Psoas muscle (tissue), 8 donors: ENCODE results near the gene GRIN2D. TPM values are rescaled to one million over a fixed set of nuclear protein-coding genes. Genes with fewer than 3 reads are reported as not detected.
A peak's percentile ranks its signal among the peaks of the same experiment; 100 is the strongest.

ENCODE experiments used
- ATAC-seq, 4 donors: fragments of 200-7000 bp; cut with Tn5 transposase; one replicate each; pipeline ENCODE4 v1.9.1; 2020; ENCODE audit warnings: moderate library complexity in 3 of 4, mild to moderate bottlenecking in 2 of 4
- DNase-seq, 2 donors: peaks; one replicate each; pipeline ENCODE4 v3.0.0-alpha.2; 2020
- H3K27ac ChIP-seq: fragments of 200-600 bp; one replicate; pipeline ENCODE4 v1.8.0; 2022
- H3K27me3 ChIP-seq, 3 donors: fragments of 200-600 bp in 1 of 3; one replicate each; pipeline versions ENCODE4 v1.6.1 to v1.8.0; 2013 to 2022; ENCODE audit warnings: low read length in 2 of 3, mild to moderate bottlenecking in 2 of 3, moderate library complexity in 1 of 3; ENCODE audit not compliant: insufficient read depth in 3 of 3
- H3K36me3 ChIP-seq, 2 donors: fragments of 200-600 bp in 1 of 2; one replicate each; pipeline versions ENCODE4 v1.6.1 to v1.8.0; 2013 to 2022; ENCODE audit warnings: low read depth in 1 of 2, mild to moderate bottlenecking in 1 of 2, moderate library complexity in 1 of 2; ENCODE audit not compliant: insufficient read depth in 1 of 2
- H3K4me1 ChIP-seq: fragments of 200-600 bp; one replicate; pipeline ENCODE4 v1.8.0; 2022
- H3K4me3 ChIP-seq: fragments of 200-600 bp; one replicate; pipeline ENCODE4 v1.8.0; 2022; ENCODE audit warnings: mild to moderate bottlenecking
- H3K9me3 ChIP-seq: fragments of 200-600 bp; one replicate; pipeline ENCODE4 v1.8.0; 2022
- WGBS, 3 donors: extraction: QIAGEN DNeasy Blood & Tissue Kit; methylation state at CpG; one replicate each; pipeline versions ENCODE4 v1.1.6 to v1.1.7; 2013; 5-methylcytosine and 5-hydroxymethylcytosine counted together
- intact Hi-C, 2 donors: fragments of 100-400 bp; cut with DNase I; formaldehyde crosslinking; loops; one replicate each; pipeline versions ENCODE4 v1.11.0 to v1.14.2; 2022
- polyA plus RNA-seq, 3 donors: library from polyadenylated mRNA; stranded (reverse); fragments of 200-250 nt; gene quantifications; one replicate each; pipeline ENCODE4 v1.2.3, GENCODE V29; 2013
- total RNA-seq, 4 donors: library from RNA; stranded (reverse); fragmentation: NEBNext Ultra II Directional in 2 of 4; extraction: Animal tissue kit (Norgen Biotek cat#: 25700) in 2 of 4; gene quantifications; one replicate each; pipeline versions ENCODE4 v1.2.1 to v1.2.4, GENCODE V29; 2021 to 2023
- TF ChIP-seq, protein P1 (sequence below): fragments of 200-600 bp; IDR thresholded peaks from one replicate; pipeline ENCODE4 v1.8.0; 2022; ENCODE audit warnings: antibody characterized with exemption
- donor health status: healthy with polysubstance abuse.
- donor health status: DM: no; HTN: no; CAD: no; lungs with moderate emphysema.
- donor health status: Bipolar disorder and iron deficiency.
- donor health status: healthy.
- donor health status: DM: yes; HTN: yes; CAD: no.
- donor health status: DM: no; HTN: no; CAD: no.
- donor health status: DM: no; HTN: no; CAD: no.
- donor health status: DM: yes; HTN: yes; CAD: no.

Gene GRIN2D
- total and polyA plus RNA-seq, 7 donors, result 0.03 to 0.21 (median 0.04) TPM

DNA sequence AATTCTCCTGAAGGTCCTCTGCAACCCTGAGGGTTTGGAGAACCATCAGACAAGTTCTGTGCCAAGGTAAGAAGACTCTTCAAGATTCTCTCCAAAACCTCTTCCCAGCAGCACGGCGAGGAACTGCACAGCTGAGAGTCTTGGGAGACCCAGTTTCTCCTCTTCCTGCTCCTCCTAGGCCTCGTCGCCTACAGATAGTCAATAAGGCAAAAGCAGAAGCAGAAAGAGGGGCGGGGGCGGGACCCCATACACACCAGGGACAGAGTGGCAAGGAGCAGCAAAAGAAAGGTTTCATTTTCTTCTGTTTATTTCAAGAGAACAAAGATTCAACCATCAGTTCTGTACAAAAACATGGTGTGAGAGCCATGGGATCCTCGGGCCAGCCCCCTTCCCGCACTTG, 11.2 kb upstream of the GRIN2D start:
- Histone ChIP-seq H3K36me3 (peaks cover 2 to 70% of the 10 kb centered on the region in 2 donors), H3K4me3 (no peak overlapping the region), H3K27me3 (no peaks in the 10 kb centered on the region), H3K9me3 (no peaks in the 10 kb centered on the region), H3K27ac (no peak overlapping the region), H3K4me1 (no peaks in the 10 kb centered on the region)
- intact Hi-C loops, result no loop called here
- 90 to 91% (median 91%) methylated on average over 8 of the region's 8 CpGs for WGBS, 3 donors
- no peak for ATAC-seq
- TF ChIP-seq, protein P1, sequence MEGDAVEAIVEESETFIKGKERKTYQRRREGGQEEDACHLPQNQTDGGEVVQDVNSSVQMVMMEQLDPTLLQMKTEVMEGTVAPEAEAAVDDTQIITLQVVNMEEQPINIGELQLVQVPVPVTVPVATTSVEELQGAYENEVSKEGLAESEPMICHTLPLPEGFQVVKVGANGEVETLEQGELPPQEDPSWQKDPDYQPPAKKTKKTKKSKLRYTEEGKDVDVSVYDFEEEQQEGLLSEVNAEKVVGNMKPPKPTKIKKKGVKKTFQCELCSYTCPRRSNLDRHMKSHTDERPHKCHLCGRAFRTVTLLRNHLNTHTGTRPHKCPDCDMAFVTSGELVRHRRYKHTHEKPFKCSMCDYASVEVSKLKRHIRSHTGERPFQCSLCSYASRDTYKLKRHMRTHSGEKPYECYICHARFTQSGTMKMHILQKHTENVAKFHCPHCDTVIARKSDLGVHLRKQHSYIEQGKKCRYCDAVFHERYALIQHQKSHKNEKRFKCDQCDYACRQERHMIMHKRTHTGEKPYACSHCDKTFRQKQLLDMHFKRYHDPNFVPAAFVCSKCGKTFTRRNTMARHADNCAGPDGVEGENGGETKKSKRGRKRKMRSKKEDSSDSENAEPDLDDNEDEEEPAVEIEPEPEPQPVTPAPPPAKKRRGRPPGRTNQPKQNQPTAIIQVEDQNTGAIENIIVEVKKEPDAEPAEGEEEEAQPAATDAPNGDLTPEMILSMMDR, result no peak
- DNase-seq, result no peak

DNA sequence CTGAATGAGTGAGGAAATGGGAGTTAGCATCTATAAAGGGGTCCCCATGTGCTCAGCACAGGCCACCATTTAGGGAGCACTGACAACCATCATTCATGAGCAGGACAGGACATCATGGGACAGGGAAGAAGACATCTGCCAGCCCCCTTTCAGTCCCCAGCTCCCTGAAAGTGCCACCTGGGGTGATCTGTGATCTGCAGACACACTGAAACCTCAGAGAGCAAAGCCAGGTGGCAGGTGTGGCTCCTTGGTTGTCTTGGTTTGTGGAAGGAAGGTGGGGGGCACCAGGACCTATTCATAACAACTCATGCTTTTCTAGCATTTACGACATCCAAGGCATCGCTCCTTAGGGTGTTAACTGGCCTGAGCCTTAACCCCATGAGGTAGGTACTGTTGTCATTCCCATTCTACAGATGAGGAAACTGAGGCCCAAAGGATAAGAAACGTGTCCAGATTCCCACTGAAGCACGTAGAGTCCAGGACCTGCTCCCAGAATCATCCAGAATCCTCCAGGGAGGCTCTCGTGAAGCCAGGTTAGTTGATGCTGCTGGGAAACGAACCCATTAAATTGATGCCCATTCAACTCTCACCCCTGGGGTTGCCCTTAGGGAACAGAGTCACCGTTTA, 7.9 kb upstream of the GRIN2D start:
- H3K27me3 ChIP-seq, result no peaks in the 10 kb centered on the region
- ATAC-seq, result no peak
- WGBS, 3 donors, result 82 to 90% (median 89%) methylated on average over 7 of the region's 7 CpGs

DNA sequence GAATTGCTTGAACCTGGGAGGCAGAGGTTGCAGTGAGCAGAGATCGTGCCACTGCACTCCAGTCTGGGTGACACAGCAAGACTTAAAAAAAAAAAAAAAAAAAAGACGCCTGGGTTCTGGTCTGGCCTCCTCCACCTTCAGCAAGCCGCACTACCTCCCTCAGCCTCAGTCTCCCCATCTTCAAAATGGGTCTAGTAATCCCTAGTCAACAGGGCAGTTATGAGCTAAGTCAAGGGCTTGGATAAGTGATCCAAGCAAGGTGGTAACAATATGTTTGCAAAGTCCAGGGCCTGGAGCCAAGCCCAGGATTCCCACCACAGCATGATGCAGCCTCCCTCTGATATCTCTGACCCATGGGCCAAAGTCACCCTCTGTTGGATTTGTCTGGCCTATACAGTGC, 6.5 kb upstream of the GRIN2D start:
- no peak for ATAC-seq
- Histone ChIP-seq H3K4me3 (no peak overlapping the region), H3K27me3 (no peaks in the 10 kb centered on the region), H3K4me1 (no peaks in the 10 kb centered on the region), H3K9me3 (no peaks in the 10 kb centered on the region), H3K27ac (no peak overlapping the region), H3K36me3 (peaks cover 0 to 76% of the 10 kb centered on the region in 2 donors)
- intact Hi-C loops, result no loop called here
- TF ChIP-seq, protein P1, result no peak
- DNase-seq, result no peak
- 86 to 100% (median 93%) methylated on average over 3 of the region's 3 CpGs for WGBS, 3 donors

More for the DNA sequence above, 7.9 kb upstream of the GRIN2D start:
- TF ChIP-seq, protein P1, result no peak
- Histone ChIP-seq H3K36me3 (peaks cover 2 to 87% of the 10 kb centered on the region in 2 donors), H3K4me1 (no peaks in the 10 kb centered on the region), H3K27ac (no peak overlapping the region), H3K9me3 (no peaks in the 10 kb centered on the region), H3K4me3 (no peak overlapping the region)
- intact Hi-C loops, result no loop called here
- DNase-seq, result no peak

DNA sequence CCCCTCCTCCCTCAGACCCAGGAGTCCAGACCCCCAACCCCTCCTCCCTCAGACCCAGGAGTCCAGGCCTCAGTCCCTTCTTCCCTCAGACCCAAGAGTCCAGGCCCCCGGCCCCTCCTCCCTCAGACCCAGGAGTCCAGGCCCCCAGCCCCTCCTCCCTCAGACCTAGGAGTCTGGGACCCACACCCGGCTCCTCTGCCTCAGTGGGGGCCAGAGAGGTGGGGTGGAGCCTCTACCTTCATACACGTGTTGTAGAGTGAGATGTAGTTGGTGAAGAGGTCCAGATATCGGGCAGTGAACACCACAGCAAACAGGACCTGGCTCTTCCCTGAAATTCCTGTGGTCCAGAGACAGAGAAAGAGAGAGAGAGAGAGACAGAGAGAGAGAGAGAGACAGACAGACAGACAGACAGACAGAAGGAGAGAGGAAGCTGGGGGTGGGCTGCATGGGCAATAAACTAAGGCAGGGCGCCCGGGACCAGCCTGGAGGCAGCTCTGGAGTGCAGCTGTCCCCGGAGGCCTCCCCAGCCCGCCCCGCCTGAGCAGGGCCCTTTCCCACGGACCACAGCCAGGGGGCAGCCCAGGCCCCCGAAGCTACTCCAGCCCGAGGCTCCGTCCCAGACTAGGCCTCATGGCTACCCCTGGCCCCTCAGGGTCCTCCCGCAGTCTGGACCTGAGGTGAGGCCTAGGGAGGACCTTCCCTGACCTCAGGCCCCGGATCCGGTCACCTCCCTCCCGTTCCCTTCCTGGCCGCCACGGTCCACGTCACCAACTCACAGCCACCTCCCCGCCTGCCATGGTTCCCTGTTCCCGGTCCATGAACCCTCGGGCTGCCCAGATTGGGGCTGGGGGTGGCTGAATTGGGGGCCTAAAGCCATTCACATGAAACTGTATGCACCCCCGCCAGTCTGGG, 3.0 kb upstream of the GRIN2D start:
- Histone ChIP-seq H3K9me3 (no peaks in the 10 kb centered on the region), H3K4me1 (no peaks in the 10 kb centered on the region), H3K27ac (peak overlapping the region; percentile 87), H3K4me3 (peak overlapping the region; percentile 99), H3K36me3 (peaks cover 0 to 41% of the 10 kb centered on the region in 2 donors), H3K27me3 (peaks cover 0 to 27% (median 18%) of the 10 kb centered on the region in 3 donors)
- ATAC-seq (peak; percentile 78 to 86 (median 81)), DNase-seq (peak; percentile 70 to 81)
- intact Hi-C loops, result loop anchor here (1.0 to 5.0 kb wide), 3 partner anchors 26 to 73 kb away; partner anchors contain the start of gene SYNGR4 (in 1 of the 2)
- TF ChIP-seq, protein P1, result peak; percentile 60
- 3 to 4% (median 3%) methylated on average over 18 to 24 of the region's 24 CpGs for WGBS, 3 donors
